ENCODE measurements around the gene RAD21L1.

The RAD21L1 gene

DNA sequence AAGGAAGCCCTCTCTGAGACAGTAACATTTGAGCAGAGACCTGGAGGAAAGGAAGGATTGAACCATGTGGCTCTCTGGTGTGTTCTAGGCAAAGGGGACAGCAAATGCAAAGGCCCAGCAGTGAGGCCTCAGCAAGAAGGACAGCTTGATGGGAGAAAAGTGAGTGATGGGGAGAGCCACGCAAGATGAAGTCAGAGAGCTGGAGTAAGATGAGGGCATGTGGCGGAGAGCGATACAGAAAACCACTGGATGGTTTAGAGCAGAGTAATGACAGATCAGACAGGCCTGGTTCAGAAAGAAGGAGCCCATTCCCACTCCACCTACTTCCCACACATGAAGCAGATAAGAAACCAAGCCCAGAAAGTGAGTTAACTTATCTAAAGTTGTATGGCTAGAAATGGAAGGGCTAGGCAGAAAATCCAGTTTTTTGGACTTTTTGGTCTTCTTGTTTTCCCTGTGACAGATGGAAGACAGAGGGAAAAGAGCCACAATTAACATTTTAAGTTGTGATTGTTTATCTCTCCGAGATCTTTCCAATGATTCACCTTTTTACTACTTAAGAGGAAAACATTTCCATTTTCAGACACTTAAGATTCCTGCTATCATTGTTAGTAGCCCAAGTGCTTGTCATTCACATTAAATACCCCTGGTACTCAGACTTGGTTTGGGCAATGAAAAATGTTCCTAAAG is 39.5 kb downstream of the RAD21L1 start:
- no peaks in the 10 kb centered on the region for H3K9me3 ChIP-seq
- peak overlapping the region; percentile 59 to 67 for H3K27ac ChIP-seq
- intact Hi-C loops (cut with DNase I; ENCODE audit: low total_unique reads): no loop called here
- TF ChIP-seq, protein P1, sequence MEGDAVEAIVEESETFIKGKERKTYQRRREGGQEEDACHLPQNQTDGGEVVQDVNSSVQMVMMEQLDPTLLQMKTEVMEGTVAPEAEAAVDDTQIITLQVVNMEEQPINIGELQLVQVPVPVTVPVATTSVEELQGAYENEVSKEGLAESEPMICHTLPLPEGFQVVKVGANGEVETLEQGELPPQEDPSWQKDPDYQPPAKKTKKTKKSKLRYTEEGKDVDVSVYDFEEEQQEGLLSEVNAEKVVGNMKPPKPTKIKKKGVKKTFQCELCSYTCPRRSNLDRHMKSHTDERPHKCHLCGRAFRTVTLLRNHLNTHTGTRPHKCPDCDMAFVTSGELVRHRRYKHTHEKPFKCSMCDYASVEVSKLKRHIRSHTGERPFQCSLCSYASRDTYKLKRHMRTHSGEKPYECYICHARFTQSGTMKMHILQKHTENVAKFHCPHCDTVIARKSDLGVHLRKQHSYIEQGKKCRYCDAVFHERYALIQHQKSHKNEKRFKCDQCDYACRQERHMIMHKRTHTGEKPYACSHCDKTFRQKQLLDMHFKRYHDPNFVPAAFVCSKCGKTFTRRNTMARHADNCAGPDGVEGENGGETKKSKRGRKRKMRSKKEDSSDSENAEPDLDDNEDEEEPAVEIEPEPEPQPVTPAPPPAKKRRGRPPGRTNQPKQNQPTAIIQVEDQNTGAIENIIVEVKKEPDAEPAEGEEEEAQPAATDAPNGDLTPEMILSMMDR (IDR thresholded peaks at IDR 0.05): no peak
- no peaks in the 10 kb centered on the region for H3K36me3 ChIP-seq
- H3K27me3 ChIP-seq: peaks cover 0 to 3% of the 10 kb centered on the region in 2 donors
- no peak for DNase-seq
- peak overlapping the region; percentile 91 to 92 for H3K4me3 ChIP-seq
- H3K4me1 ChIP-seq: peaks cover 0 to 18% (median 12%) of the 10 kb centered on the region in 4 donors

DNA sequence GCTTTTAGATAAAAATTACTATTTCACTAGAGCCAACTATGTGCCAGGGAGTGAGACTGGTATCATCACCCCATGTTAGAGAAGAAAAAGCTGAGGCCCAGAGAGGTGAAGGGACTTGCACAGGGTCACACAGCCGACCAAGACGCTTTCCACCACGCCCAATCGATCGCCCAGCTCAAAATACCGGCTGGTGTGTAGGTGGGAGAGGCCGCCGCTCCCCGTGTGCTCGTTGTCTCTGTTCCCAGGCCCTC is 40.0 kb downstream of the RAD21L1 start:
- TF ChIP-seq, protein P1 (IDR thresholded peaks at IDR 0.05): no peak
- Histone ChIP-seq H3K9me3 (no peaks in the 10 kb centered on the region), H3K27me3 (peaks cover 0 to 3% of the 10 kb centered on the region in 2 donors), H3K27ac (peak overlapping the region; percentile 59 to 67), H3K36me3 (peaks cover 0 to 5% (median 0%) of the 10 kb centered on the region in 3 donors), H3K4me3 (peak overlapping the region; percentile 91 to 92), H3K4me1 (peaks cover 0 to 18% (median 12%) of the 10 kb centered on the region in 4 donors)
- intact Hi-C loops (cut with DNase I; ENCODE audit: low total_unique reads): no loop called here
- DNase-seq: no peak

DNA sequence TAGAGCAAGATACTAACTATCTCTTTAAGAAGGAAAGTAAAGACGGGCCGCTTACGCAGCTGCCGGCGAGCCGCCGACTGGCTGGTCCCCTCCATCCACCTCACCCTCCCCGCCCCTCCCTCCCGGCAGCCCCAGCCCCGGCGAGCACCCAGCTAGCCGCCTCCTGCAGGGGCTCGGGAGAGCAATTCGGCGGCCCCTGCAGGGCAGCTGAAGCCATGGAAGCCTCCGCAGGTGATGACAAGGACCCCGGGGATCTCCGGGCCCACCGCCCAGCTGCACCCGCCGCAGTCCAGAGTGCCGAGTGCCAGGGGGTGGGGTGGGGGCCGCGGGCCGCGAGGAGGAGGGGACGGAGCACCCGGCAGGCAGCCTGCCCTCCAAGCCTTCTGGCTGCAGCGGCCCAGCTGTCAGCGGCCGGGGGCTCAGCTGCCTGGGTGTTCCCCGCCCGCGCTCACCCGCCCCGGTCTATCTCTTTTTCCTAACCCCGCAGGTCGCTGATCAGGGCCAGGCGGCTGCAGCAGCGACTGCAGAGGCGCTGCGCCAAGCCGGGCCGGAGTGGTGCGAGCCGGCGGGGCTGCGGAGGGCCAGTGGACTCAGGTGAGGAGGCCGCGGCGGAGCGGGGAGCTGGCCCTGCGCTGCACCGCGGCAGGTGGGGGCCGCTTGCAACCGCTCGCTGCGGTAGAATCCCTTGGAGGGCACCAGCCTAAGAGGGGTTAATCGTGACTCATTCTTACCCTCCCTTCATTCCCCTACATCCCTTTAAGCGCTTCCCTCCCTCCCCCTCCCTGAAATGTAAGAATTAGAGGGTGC is 40.5 kb downstream of the RAD21L1 start, which contains the start of gene SNPH:
Gene SNPH, plus strand, starts transcription at position 128 of the 807 bp plus-strand sequence. CDS start 29,946 bp downstream, outside the sequence.
- TF ChIP-seq, protein P1 (IDR thresholded peaks at IDR 0.05): no peak
- Histone ChIP-seq H3K4me1 (peaks cover 0 to 18% (median 12%) of the 10 kb centered on the region in 4 donors), H3K36me3 (peaks cover 0 to 9% (median 0%) of the 10 kb centered on the region in 3 donors), H3K27ac (peak within 1 kb of the TSS; percentile 59 to 67), H3K4me3 (peak within 1 kb of the TSS; percentile 91 to 92), H3K9me3 (no peaks in the 10 kb centered on the region), H3K27me3 (peaks cover 0 to 3% of the 10 kb centered on the region in 2 donors)
- intact Hi-C loops (cut with DNase I; ENCODE audit: low total_unique reads): no loop called here
- peak; percentile 73 to 84 for DNase-seq

DNA sequence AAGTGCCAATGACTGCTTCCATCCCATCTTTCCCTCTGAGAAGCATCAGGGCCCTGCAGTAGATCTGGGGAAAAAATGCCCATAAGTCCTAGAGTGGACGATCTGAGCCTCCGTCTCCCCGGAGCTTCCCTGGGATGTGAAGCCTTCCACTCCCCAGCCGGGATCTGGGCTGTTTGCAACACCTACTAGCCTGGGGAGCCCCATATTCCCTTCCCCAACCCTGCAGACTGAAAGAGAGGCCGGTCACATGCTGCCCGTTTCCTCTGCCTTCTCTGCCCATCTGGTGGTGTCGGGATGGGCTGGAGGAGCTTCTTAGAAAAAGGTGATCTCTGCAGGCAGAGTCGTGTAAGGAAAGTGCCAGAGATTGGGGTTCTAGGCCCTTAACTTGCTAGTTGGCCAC is 41.3 kb downstream of the RAD21L1 start:
- Histone ChIP-seq H3K4me1 (peaks cover 0 to 18% (median 12%) of the 10 kb centered on the region in 4 donors), H3K27me3 (peaks cover 0 to 2% of the 10 kb centered on the region in 2 donors), H3K4me3 (peak overlapping the region; percentile 91 to 92), H3K36me3 (peaks cover 0 to 9% (median 0%) of the 10 kb centered on the region in 3 donors), H3K9me3 (no peaks in the 10 kb centered on the region), H3K27ac (peak overlapping the region in 1 of 2 donors; percentile 59)
- DNase-seq: no peak
- TF ChIP-seq, protein P1 (IDR thresholded peaks at IDR 0.05): no peak
- intact Hi-C loops (cut with DNase I; ENCODE audit: low total_unique reads): no loop called here

DNA sequence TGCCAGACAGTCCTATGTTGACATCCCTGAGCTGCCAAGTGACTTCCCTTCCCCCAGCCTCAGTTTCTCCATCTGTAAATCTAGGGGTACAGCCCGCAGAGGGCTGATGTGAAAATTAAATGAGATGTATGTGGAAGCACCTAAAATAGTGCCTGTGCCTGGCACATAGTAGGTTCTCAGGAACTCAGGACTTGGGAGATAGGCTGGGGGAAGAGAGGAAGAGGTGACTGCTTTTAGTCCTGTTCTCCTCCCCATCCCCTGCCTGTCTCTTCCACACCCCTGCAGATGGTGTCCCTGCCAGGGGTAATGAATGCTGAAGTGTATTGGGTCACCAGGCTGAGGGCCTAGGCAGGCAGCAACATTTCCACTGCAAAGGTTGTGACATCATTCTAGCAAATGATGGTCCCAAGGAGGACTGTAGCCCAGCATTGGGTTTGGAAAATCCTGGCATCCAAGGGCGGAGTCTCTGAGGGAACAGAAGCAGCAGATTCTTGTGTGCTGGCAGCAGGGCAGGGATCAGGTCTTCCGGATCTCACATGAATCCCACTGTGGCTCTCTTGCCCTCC is 42.0 kb downstream of the RAD21L1 start:
- no peak overlapping the region for H3K4me3 ChIP-seq
- no peak overlapping the region for H3K27ac ChIP-seq
- H3K4me1 ChIP-seq: peaks cover 0 to 18% (median 12%) of the 10 kb centered on the region in 4 donors
- H3K36me3 ChIP-seq: peaks cover 0 to 9% (median 0%) of the 10 kb centered on the region in 3 donors
- H3K27me3 ChIP-seq: no peaks in the 10 kb centered on the region
- intact Hi-C loops (cut with DNase I; ENCODE audit: low total_unique reads): no loop called here
- DNase-seq: no peak
- no peaks in the 10 kb centered on the region for H3K9me3 ChIP-seq
- TF ChIP-seq, protein P1 (IDR thresholded peaks at IDR 0.05): no peak

All from tibial artery (tissue), 4 donors.